GM19468 (cell line): ENCODE results near the gene RHOB.
"Not testable (repeated sequence)": the region's sequence is repeated elsewhere in the genome, so short reads cannot be mapped to it uniquely, and the experiment has no call there.

ENCODE experiments used
- ATAC-seq: cut with Tn5 transposase; IDR thresholded peaks from one replicate; pipeline ENCODE4 v1.9.1; 2021; ENCODE audit warnings: mild to moderate bottlenecking, moderate library complexity, moderate number of reproducible peaks; ENCODE audit not compliant: unreplicated experiment; ENCODE audit errors: extremely low read depth

Gene RHOB

DNA sequence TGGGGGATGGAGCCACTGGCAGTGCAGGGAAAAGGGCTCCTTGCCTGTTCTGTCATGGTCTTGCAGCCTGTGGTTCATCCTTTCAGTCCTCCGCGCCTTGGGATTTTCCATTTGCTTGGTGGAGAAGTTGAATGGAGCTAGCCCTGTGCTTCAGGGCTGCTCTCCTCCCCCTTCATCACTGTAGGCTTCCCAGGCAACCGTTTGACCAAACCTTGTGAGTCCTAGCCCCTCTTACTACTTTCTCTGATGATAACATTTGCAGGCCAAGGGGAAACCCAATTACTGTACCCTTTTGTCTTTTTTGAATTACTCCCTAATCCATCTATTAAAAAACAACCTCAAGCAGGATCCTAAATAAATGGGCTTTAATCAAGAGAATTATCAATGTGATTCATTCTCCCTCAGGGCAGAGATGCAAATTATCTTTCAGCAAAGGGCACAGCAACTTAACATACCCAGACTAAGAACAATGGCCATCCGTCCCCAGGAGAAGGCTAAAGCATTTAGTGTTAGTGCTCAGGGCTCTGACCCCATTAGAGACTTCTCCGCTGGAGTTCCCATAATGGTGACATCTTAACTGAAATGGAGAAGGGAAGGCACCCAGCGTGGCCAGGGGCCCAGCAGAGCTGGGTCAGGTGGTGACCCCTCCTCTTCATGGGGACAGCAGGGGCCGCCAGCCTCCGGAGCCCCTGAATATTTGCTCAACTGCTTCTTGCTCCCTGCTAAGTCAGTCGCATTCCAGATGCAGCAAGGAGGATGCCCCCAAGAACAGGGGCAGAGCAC is 40.7 kb downstream of the RHOB start:
- ATAC-seq = no peak

DNA sequence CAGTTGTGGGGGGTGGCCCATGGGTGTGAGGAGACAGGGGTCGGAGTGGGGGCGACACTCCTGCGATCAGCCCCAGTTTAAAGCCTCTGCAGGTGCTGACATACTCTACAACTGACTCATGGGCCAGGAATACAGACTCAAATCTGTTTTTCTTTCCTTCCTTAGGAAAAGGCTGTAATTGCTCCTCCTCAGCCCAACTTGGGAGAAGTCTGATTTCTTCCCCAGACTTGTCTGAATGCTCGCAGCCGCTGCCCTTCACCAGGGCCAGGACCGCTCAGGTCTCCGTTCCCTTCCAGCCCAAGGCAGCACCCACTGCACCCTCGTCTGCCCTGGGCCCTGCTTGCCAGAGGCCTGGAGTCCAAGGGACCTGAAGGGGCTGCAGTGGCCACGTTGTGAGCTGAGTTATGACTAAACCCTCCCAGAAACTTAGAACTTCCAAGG is 41.3 kb downstream of the RHOB start:
- no peak for ATAC-seq

DNA sequence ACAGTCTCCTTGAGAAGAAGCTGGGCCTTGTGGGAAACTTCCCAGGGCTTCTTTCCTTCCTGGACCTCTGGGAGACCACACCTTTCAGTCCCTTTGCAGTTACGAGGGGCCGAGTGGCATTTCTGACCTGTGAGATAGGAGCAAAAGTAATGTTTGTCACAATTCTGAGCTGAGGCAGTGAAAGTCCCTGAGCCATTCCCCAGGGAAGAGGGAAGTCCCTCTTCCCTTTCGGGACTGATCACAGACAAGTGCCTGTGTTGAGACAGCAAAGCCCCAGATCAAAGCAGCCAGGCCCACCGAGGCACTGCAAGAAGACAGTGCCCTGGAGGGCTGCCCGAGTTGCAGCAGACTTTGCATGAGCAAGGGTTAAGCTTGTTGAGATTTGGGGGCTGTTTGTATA is 41.9 kb downstream of the RHOB start:
- no peak for ATAC-seq

DNA sequence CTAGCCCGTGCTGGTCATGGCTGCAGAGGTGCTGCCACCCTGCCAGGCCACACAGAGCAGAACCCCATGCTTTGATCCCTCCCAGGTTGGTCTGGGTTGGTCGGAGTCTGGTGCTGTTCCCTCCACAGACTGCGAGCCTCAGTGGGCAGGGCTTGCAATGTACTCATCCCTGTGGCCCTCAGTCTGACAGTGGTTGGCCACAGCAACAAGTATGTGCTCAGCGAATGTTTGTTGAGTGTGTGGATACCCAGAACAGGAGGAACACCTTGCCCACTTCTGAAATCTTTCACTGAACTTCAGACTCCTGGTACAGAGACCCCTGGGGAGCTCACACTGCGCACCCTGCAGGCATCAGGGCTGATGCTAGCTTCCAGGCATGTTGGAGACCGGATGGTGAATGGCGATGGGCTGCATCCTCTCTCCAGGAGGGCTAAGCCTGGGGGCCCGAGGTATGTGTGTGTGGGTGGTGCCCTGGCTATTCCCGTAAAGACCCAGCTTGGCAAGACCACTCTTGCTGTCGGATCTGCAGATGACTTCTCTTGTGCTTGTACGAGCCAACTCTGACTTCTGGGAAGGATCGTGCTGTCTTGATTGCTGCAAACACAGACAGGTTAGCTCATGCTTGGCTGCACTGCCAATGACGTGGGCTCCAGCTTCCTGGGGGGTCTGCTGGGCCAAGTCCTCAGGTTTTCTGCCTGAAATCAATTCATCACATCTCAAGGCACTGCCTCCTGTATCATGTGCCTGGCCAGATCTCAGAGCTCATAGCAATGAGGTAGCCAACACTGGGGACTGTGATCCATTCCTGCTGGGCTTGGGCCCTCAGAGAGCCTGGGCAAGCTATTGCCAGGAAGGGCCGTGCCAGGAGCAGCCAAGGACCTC is 43.7 kb downstream of the RHOB start:
- no peak for ATAC-seq

DNA sequence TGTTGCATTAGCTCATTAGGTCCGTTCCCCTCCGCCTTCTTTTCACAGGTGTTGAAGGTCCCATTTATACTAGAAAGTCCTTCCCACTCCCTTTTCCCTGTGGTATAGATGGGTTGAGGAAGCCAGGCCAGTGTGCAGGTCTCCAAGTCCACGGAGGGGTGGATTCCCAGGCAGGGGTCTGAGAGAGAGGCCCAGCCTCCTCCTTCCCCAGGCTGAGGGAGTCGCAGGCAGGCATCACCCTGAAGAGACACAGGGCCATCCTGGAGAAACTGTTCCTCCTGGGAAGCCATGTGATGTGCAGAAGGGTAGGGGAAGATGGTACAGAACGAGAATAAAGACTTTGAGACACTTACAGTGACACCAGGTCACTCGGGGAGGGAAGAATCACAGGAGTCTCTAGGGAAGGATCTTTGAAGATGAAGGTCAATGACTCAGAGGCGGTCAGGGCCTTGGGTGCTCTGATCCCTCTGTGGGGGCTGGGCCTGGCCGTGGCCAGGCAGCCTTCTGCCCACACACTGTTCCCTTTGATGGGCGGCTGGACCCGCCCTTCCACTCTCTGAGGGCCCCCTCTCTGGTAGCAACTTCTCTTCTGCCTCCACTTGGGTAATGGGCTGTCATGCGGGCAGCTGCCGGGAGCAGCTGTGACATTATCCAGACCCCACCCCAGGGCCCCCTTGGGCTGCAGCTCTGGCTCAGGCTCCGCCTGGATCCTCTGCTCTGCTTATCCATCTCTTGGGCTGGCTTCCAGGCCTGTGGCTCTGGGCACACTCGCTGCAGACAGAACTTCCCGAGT is 45.1 kb downstream of the RHOB start:
- ATAC-seq = no peak

DNA sequence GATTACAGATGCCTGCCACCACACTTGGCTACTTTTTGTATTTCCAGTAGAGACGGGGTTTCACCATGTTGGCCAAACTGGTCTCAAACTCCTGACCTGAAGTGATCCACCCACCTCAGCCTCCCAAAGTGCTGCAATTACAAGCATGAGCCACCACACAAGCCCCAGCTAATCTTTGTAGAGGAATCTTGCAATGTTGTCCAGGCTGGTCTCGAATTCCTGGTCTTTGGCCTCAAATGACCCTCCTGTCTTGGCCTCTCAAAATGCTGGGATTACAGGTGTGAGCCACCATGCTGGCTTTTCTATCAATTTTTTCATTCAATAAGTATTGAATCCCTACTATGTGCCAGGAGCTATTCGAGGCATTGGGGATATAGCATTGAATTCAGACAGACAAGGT is 46.2 kb downstream of the RHOB start:
- not testable (repeated sequence) for ATAC-seq

DNA sequence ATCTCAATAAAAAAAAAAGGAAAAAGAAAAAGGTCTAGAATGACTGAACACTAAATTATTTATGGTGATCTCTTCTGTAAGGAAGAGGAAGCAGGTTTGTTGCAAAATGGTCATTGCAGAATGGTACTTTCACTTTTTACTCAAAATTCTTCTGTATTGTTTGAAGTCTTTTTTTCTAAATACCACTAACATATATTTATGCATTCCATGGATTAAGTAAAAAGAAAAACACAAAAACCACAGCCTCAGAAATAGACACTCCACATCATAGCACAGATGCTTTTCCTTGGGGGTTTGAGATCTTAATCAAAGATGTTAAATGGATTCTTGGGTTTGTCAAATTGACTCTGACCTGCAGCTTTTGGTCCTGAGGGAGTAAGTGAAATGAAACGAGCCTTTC is 47.4 kb downstream of the RHOB start:
- ATAC-seq = no peak

DNA sequence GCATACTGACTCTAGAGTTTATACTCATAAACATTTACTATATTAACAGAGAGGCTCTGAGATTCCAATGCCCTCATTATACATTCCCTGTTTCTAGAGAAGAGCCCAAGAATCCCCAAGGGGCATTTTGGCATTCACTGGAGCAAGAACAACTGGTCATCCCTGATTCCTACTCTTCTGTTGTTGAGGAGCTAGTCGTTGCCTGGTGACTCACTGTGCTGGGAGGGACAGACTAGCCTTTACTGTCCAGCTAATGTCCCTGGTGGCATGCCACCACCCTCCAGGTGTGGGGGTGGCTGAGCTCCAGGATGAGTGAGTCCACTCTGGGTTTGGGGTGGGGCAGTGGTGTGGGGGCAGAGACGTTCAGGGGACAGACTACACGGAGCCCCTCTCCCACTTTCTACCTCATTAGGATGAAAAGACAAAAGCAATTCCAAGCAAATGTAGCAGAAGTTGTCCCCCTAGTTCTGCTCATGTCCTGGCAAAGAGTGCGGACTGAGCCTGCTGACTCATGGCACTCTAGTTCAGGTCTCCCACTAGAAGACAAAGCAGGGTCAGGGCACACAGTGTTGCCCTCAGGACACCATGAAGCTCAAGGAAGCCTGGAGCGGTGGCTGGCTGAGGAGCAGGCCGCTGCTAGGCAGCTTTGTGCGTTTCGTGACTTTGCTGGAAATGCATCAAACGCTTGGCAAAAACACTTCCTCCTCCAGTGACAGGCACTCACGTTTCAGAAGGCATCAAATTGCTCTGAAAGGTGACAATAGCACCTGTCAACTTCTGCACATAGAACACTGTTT is 49.4 kb downstream of the RHOB start:
- no peak for ATAC-seq

DNA sequence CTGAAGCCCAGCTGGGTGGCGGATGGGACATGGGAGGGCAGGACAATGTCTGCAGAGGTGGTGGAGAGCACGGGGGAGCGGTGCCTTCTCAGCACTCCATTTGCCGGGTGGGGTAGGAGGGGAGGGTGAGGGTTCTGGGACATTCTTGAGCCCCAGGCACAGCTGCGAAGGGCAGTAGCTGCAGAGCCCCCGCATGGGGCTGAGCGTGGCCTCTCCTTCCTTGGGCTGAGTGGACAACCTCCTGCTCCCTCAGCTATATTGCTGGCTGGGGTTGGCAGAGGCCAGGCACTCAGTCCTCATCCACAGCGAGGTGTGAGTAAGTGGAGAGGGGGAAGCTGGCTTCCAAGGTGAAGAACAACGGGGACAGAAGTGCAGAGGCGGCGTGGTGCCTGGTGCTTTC is 50.1 kb downstream of the RHOB start:
- no peak for ATAC-seq
